Endothelial cell of umbilical vein (primary cell): ENCODE results near the gene PEX7. TPM values are rescaled to one million over a fixed set of nuclear protein-coding genes. Genes with fewer than 3 reads are reported as not detected.

Source experiments
- BruUV-seq: library from RNA; stranded (reverse); fragments of 400-500 nt; replicated peaks from 2 replicates; lab custom pipeline; 2021; lab: Mats Ljungman, UMichigan
- CTCF ChIA-PET: fragments of 300-600, 350-600 bp; sonication (Branson Sonifier 250); formaldehyde crosslinking; loops from one replicate; lab custom pipeline; 2021; ENCODE audit warnings: antibody characterized with exemption, inconsistent platforms; lab: Charles Lee
- POLR2A ChIA-PET: fragments of 300-600, 350-600 bp; sonication (Branson Sonifier 250); formaldehyde crosslinking; loops from one replicate; lab custom pipeline; 2021; ENCODE audit warnings: antibody characterized with exemption, inconsistent platforms; lab: Charles Lee
- DNase-seq: peaks from one replicate; pipeline ENCODE4 v3.0.0-alpha.2; 2011; ENCODE audit warnings: low read depth, low spot score
- FAIRE-seq: peaks from 2 replicates; lab custom pipeline; 2011; peaks lifted over from hg19 to GRCh38; lab: Jason Lieb, UNC
- H2AFZ ChIP-seq: 2 replicates; pipeline ENCODE4 v1.6.0; 2012; ENCODE audit warnings: low read depth, low read length, control low read depth, inconsistent platforms
- H3K27ac ChIP-seq: 2 replicates; pipeline ENCODE4 v1.5.1; 2011; ENCODE audit warnings: low read depth, mild to moderate bottlenecking, control low read depth, low read length, moderate library complexity; ENCODE audit not compliant: insufficient read depth
- H3K27me3 ChIP-seq, 2 experiments: 2 replicates each; pipeline versions ENCODE4 v1.6.0 to v1.6.1; 2011; ENCODE audit warnings: low read length in 2 of 2, mixed read lengths in 1 of 2; ENCODE audit not compliant: control insufficient read depth in 2 of 2, insufficient read depth in 2 of 2
- H3K36me3 ChIP-seq, 2 experiments: 2 replicates in 1 of 2; 3 replicates in 1 of 2; pipeline ENCODE4 v1.5.1; 2011; ENCODE audit warnings: low read length in 2 of 2, mild to moderate bottlenecking in 1 of 2, moderate library complexity in 1 of 2; ENCODE audit not compliant: control insufficient read depth in 2 of 2, insufficient read depth in 2 of 2; ENCODE audit errors: extremely low read depth in 1 of 2
- H3K4me1 ChIP-seq: 3 replicates; pipeline ENCODE4 v1.5.1; 2011; ENCODE audit warnings: mild to moderate bottlenecking, low read length; ENCODE audit not compliant: control insufficient read depth, insufficient read depth; ENCODE audit errors: extremely low read depth
- H3K4me2 ChIP-seq: 2 replicates; pipeline ENCODE4 v1.6.1; 2011; ENCODE audit warnings: low read length, control low read depth, mixed read lengths; ENCODE audit not compliant: insufficient read depth
- H3K4me3 ChIP-seq, 3 experiments: fragments of 200-600 bp in 1 of 3; sonication (generic), shearing (Covaris generic) in 1 of 3; replicated peaks in 1 of 3; 2 replicates each; pipeline ENCODE4 v1.5.1; 2011 to 2016; ENCODE audit warnings: control low read depth in 3 of 3, low read length in 3 of 3, mild to moderate bottlenecking in 2 of 3, inconsistent platforms in 1 of 3, low read depth in 1 of 3, moderate library complexity in 1 of 3; ENCODE audit not compliant: insufficient read depth in 1 of 3
- H3K79me2 ChIP-seq: 2 replicates; pipeline ENCODE4 v1.6.0; 2012; ENCODE audit warnings: low read length, inconsistent platforms; ENCODE audit not compliant: control insufficient read depth, insufficient read depth
- H3K9ac ChIP-seq: replicated peaks from 2 replicates; pipeline ENCODE3; 2011; ENCODE audit warnings: low read length, control low read depth; ENCODE audit not compliant: insufficient read depth; ENCODE audit errors: extremely low read depth
- H3K9me1 ChIP-seq: replicated peaks from 3 replicates; pipeline ENCODE4 v1.6.0; 2011; ENCODE audit warnings: mild to moderate bottlenecking, low read length; ENCODE audit not compliant: control insufficient read depth, insufficient read depth; ENCODE audit errors: extremely low read depth
- H3K9me3 ChIP-seq: replicated peaks from 2 replicates; pipeline ENCODE4 v1.5.1; 2012; ENCODE audit warnings: low read length, inconsistent platforms; ENCODE audit not compliant: control insufficient read depth, insufficient read depth
- H4K20me1 ChIP-seq: replicated peaks from 2 replicates; pipeline ENCODE3; 2011; ENCODE audit warnings: mild to moderate bottlenecking, low read length; ENCODE audit not compliant: control insufficient read depth, insufficient read depth; ENCODE audit errors: extremely low read depth
- CTCF ChIP-seq, 2 donors: IDR thresholded peaks; 1 replicate in 1 of 2; 2 replicates in 1 of 2; pipeline ENCODE4 v1.5.1; 2011; ENCODE audit warnings: low read length in 2 of 2, mild to moderate bottlenecking in 2 of 2, moderate library complexity in 2 of 2, control low read depth in 1 of 2, inconsistent platforms in 1 of 2, low read depth in 1 of 2; ENCODE audit not compliant: insufficient read depth in 1 of 2; ENCODE audit errors: extremely low read depth in 1 of 2
- EZH2 ChIP-seq: IDR thresholded peaks from 2 replicates; pipeline ENCODE4 v1.6.1; 2012; ENCODE audit warnings: borderline replicate concordance, low read depth, mild to moderate bottlenecking, moderate library complexity, low read length, inconsistent platforms; ENCODE audit not compliant: severe bottlenecking
- FOS ChIP-seq: IDR thresholded peaks from 2 replicates; pipeline ENCODE4 v1.6.1; 2011; ENCODE audit warnings: mild to moderate bottlenecking, low read length, moderate library complexity, borderline replicate concordance; ENCODE audit not compliant: insufficient read depth
- GATA2 ChIP-seq: IDR thresholded peaks from 2 replicates; pipeline ENCODE4 v1.7.0; 2011; ENCODE audit warnings: low read depth, mild to moderate bottlenecking, moderate library complexity, mixed read lengths, low read length; ENCODE audit not compliant: insufficient read length, insufficient read depth
- JUN ChIP-seq: IDR thresholded peaks from 2 replicates; pipeline ENCODE4 v1.6.1; 2011; ENCODE audit warnings: borderline replicate concordance, low read depth; ENCODE audit not compliant: insufficient read length, insufficient read depth
- MAX ChIP-seq: IDR thresholded peaks from 2 replicates; pipeline ENCODE4 v1.6.1; 2011; ENCODE audit not compliant: insufficient read depth, insufficient read length
- MYC ChIP-seq: IDR thresholded peaks from one replicate; pipeline ENCODE4 v1.6.1; 2011; ENCODE audit warnings: mild to moderate bottlenecking, low read depth, low read length
- POLR2A ChIP-seq: IDR thresholded peaks from 2 replicates; pipeline ENCODE4 v1.6.1; 2012; ENCODE audit warnings: low read depth, mild to moderate bottlenecking, control low read depth, low read length
- POLR2AphosphoS5 ChIP-seq: IDR thresholded peaks from 2 replicates; pipeline ENCODE4 v1.6.1; 2012; ENCODE audit warnings: low read depth, mild to moderate bottlenecking, control low read depth, low read length, moderate library complexity; ENCODE audit not compliant: insufficient read depth
- dilution Hi-C: fragments of 300-500 bp; cut with MboI; formaldehyde crosslinking; loops from one replicate; pipeline ENCODE4 v1.15.0; 2019; ENCODE audit warnings: low sequenced_read_pairs; ENCODE audit not compliant: extremely low pct_ligation_motif_present
- intact Hi-C: fragments of 100-400 bp; cut with micrococcal nuclease; formaldehyde crosslinking; loops from one replicate; pipeline ENCODE4 v1.10.0; 2022
- polyA plus RNA-seq, 4 experiments: library from polyadenylated mRNA; depleted of rRNA in 3 of 4; stranded (reverse) in 3 of 4; unstranded in 1 of 4; fragments of >200 nt; gene quantifications; 2 replicates each; pipeline versions ENCODE4 v1.2.1 to v1.2.3, GENCODE V29; 2011 to 2012; ENCODE audit warnings: missing spikeins in 1 of 4
- total RNA-seq: library from RNA; stranded (reverse); gene quantifications from 2 replicates; pipeline ENCODE4 v1.2.3, GENCODE V29; 2021

The PEX7 gene
- total and polyA plus RNA-seq, 2 donors (not counting 3 experiments of a cell fraction or from before 2014, with no cell fraction given) = 3.7 to 5.7 TPM

- Histone ChIP-seq H2AFZ (no peak overlapping the region), H3K9me3 (no peaks in the 10 kb centered on the region), H3K36me3 (no peaks in the 10 kb centered on the region), H3K9me1 (no peaks in the 10 kb centered on the region), H4K20me1 (no peaks in the 10 kb centered on the region), H3K27ac (no peak overlapping the region), H3K9ac (no peak overlapping the region), H3K27me3 (no peaks in the 10 kb centered on the region), H3K4me1 (no peaks in the 10 kb centered on the region), H3K4me2 (no peak overlapping the region), H3K79me2 (no peaks in the 10 kb centered on the region), H3K4me3 (no peak overlapping the region)
- intact Hi-C loops = no loop called here
- DNase-seq (no peak), FAIRE-seq (no peak)
- POLR2A ChIA-PET = no interaction called here
- dilution Hi-C loops = no loop called here
- TF ChIP-seq CTCF (IDR thresholded peaks at IDR 0.05; ENCODE audit: extremely low read depth in 1 of 2, insufficient read depth in 1 of 2, low read depth in 1 of 2, low read length in 2 of 2) (no peak), POLR2A (no peak), JUN (no peak), EZH2 (no peak), POLR2AphosphoS5 (no peak), GATA2 (no peak), MYC (no peak), FOS (no peak), MAX (no peak)
- BruUV-seq = no TSS peak
- CTCF ChIA-PET = interaction anchor here (0.7 kb wide), 1 partner anchor 13 kb away, joined by 3 read pairs; no protein-coding TSS in a partner anchor
Observed at GRCh38 chr6:136866872-136867416, 44.6 kb downstream of the PEX7 start.
